Stimulated activated CD8-positive, alpha-beta memory T cell treated with anti-CD3 and anti-CD28 coated beads, Interleukin-12 subunit alpha, Interleukin-12 subunit beta, amount 100 ng/mL, for 4 hours (primary cell): ENCODE results near the gene OR7G1.
"Not testable (repeated sequence)": the region's sequence is repeated elsewhere in the genome, so short reads cannot be mapped to it uniquely, and the experiment has no call there.

Experiments
- DNase-seq: peaks from one replicate; pipeline ENCODE4 v3.0.0-alpha.2; 2020; ENCODE audit warnings: low read depth

The OR7G1 gene

GRCh38 chr19:9078651-9079050 is 36.9 kb downstream of the OR7G1 start:
- DNase-seq: no peak

- no peak for DNase-seq
Measured at GRCh38 chr19:9076901-9077300, 38.7 kb downstream of the OR7G1 start.

- peak; percentile 5 for DNase-seq
Measured at GRCh38 chr19:9075064-9075949, 40.3 kb downstream of the OR7G1 start.

- DNase-seq: no peak
Measured at GRCh38 chr19:9073806-9074205, 41.8 kb downstream of the OR7G1 start.

GRCh38 chr19:9071720-9072119 is 43.8 kb downstream of the OR7G1 start:
- not testable (repeated sequence) for DNase-seq

- no peak for DNase-seq
Measured at GRCh38 chr19:9070066-9070465, 45.5 kb downstream of the OR7G1 start.

- no peak for DNase-seq
Measured at GRCh38 chr19:9065457-9066014, 50.0 kb downstream of the OR7G1 start.
